HuH-7 (cell line): ENCODE data around the gene FAM136A.
A peak's percentile ranks its signal among the peaks of the same experiment; 100 is the strongest.
"Not testable (repeated sequence)": the region's sequence is repeated elsewhere in the genome, so short reads cannot be mapped to it uniquely, and the experiment has no call there.

Experiments used
- DNase-seq: peaks from one replicate; pipeline ENCODE4 v3.0.0; 2011; ENCODE audit warnings: low spot score

FAM136A gene

GRCh38 chr2:70301344-70302194, at the start of gene FAM136A:
TSS of gene FAM136A (minus strand) at chr2:70302067. CDS start at chr2:70302011, 56 bp downstream.
- DNase-seq = peak; percentile 83

- DNase-seq = no peak
Measured at GRCh38 chr2:70349921-70350685, 48.2 kb upstream of the FAM136A start.

GRCh38 chr2:70347831-70348230, 46.0 kb upstream of the FAM136A start:
- DNase-seq = no peak

GRCh38 chr2:70344195-70344594, 42.3 kb upstream of the FAM136A start:
- no peak for DNase-seq

- DNase-seq = no peak
Measured at GRCh38 chr2:70341477-70341765, 39.6 kb upstream of the FAM136A start.

GRCh38 chr2:70340761-70341476, 39.1 kb upstream of the FAM136A start:
- peak; percentile 79 for DNase-seq

- DNase-seq = no peak
Measured at GRCh38 chr2:70340075-70340474, 38.2 kb upstream of the FAM136A start.

GRCh38 chr2:70336552-70336951, 34.7 kb upstream of the FAM136A start:
- DNase-seq = no peak

- DNase-seq = no peak
Measured at GRCh38 chr2:70331012-70331411, 29.1 kb upstream of the FAM136A start.

- no peak for DNase-seq
Measured at GRCh38 chr2:70330476-70330875, 28.6 kb upstream of the FAM136A start.

- DNase-seq = no peak
Measured at GRCh38 chr2:70328921-70329561, 27.2 kb upstream of the FAM136A start.

GRCh38 chr2:70325875-70326274, 24.0 kb upstream of the FAM136A start:
- no peak for DNase-seq

- no peak for DNase-seq
Measured at GRCh38 chr2:70322518-70322917, 20.7 kb upstream of the FAM136A start.

- DNase-seq = no peak
Measured at GRCh38 chr2:70321370-70321769, 19.5 kb upstream of the FAM136A start.

GRCh38 chr2:70314640-70315039, 12.8 kb upstream of the FAM136A start:
- DNase-seq = no peak

- no peak for DNase-seq
Measured at GRCh38 chr2:70312560-70312959, 10.7 kb upstream of the FAM136A start.

GRCh38 chr2:70310899-70311298, 9.0 kb upstream of the FAM136A start:
- no peak for DNase-seq

- no peak for DNase-seq
Measured at GRCh38 chr2:70305531-70305930, 3.7 kb upstream of the FAM136A start.

- DNase-seq = no peak
Measured at GRCh38 chr2:70304498-70304897, 2.6 kb upstream of the FAM136A start.

- DNase-seq = no peak
Measured at GRCh38 chr2:70303186-70303585, 1.3 kb upstream of the FAM136A start.

GRCh38 chr2:70302195-70302546, 304 bp upstream of the FAM136A start:
- not testable (repeated sequence) for DNase-seq

- DNase-seq = no peak
Measured at GRCh38 chr2:70300771-70301343, 1.0 kb downstream of the FAM136A start.
